ENCODE measurements around the gene INTS6.

- TF ChIP-seq, protein P1, sequence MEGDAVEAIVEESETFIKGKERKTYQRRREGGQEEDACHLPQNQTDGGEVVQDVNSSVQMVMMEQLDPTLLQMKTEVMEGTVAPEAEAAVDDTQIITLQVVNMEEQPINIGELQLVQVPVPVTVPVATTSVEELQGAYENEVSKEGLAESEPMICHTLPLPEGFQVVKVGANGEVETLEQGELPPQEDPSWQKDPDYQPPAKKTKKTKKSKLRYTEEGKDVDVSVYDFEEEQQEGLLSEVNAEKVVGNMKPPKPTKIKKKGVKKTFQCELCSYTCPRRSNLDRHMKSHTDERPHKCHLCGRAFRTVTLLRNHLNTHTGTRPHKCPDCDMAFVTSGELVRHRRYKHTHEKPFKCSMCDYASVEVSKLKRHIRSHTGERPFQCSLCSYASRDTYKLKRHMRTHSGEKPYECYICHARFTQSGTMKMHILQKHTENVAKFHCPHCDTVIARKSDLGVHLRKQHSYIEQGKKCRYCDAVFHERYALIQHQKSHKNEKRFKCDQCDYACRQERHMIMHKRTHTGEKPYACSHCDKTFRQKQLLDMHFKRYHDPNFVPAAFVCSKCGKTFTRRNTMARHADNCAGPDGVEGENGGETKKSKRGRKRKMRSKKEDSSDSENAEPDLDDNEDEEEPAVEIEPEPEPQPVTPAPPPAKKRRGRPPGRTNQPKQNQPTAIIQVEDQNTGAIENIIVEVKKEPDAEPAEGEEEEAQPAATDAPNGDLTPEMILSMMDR (IDR thresholded peaks at IDR 0.05; ENCODE audit: low read length) = no peak
- no peak for TF ChIP-seq EZH2 (optimal IDR thresholded peaks at IDR 0.05; ENCODE audit: low read depth, low read length)
Measured at GRCh38 chr13:51327961-51328360, 124.9 kb downstream of the INTS6 start.
